ENCODE results near the gene CYP11A1.
A peak's percentile ranks its signal among the peaks of the same experiment; 100 is the strongest.

The CYP11A1 gene

GRCh38 chr15:74295800-74296199 is 71.6 kb downstream of the CYP11A1 start:
- DNase-seq, result no peak

GRCh38 chr15:74294010-74294409 is 73.4 kb downstream of the CYP11A1 start:
- DNase-seq, result no peak

GRCh38 chr15:74293021-74293810 is 74.2 kb downstream of the CYP11A1 start:
- no peak for DNase-seq

GRCh38 chr15:74291101-74292071 is 76.1 kb downstream of the CYP11A1 start:
- peak; percentile 36 for DNase-seq

- DNase-seq, result no peak
These were observed 76.8 kb downstream of the CYP11A1 start for GRCh38 chr15:74290645-74291044.

- no peak for DNase-seq
These were observed 77.8 kb downstream of the CYP11A1 start for GRCh38 chr15:74289671-74290070.

Measured in central memory CD4-positive, alpha-beta T cell (primary cell).